Limb (tissue), 2 donors: ENCODE results near the gene MTMR1.

Source experiments
- DNase-seq, 2 donors: peaks; one replicate each; pipeline ENCODE4 v3.0.0-alpha.2; 2016; ENCODE audit errors: extremely low spot score in 2 of 2

MTMR1 gene

DNA sequence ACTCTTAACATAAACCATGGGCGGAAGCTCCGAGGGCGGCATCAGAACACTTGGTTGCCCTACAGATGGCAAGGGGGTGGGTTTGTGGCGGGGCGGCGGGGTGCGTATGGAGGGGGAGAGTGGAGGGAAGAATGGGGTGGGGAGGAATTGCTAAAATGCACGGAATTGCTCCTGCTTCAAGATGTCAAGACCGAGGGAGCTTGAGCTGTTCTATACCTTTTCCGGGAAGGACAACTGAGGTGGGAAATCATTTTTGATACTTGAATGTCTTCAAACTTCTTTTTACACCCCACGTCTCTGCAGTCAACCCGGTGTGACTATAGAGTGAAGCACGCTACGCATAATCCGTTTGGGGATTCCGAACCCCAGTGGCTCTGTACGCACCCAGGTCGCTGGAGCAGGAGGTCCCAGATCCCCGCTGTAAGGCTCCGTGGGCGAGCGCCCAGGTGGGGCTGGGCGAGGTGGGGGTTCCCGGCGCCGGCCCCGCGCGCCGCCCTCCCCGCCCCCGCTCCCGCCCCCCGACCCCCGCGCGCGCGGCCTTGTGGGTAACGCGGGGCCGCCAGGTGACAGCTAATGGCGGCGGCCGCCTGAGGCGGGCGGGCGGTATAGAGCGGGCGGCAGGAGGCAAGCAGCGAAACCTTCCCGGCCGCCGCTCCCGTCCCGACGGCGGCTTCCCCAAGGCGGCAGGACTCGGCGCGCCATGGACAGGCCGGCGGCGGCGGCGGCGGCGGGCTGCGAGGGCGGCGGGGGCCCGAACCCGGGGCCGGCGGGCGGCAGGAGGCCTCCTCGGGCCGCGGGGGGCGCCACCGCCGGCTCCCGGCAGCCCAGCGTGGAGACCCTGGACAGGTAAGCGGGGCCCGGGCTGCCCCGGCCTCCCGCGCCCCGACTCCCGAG lies at the start of gene MTMR1:
TSS of gene MTMR1 (plus strand) at position 566 of the 894 bp plus-strand sequence. CDS start at position 701, 135 bp downstream.
- peak; percentile 24 to 67 for DNase-seq

GRCh38 chrX:150643958-150644357 lies 49.2 kb upstream of the MTMR1 start:
- no peak for DNase-seq

DNA sequence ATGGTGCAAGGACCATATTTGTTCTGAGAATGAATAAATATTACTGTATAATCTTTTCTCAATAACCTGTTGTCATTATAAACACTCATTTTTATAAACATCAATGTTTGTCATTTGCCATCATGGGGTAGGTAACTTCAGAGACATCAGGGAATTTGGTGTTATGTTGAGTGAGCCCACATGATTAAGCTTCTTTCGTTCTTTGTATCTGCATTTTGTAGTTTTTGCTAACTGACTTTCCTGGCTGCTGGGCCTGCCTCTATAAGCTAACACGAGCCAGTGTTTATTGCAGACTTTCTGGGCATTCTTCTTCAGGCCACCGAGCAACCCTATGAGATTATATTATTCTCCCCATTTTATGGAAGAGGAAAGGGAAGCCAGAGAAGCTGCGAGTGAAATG lies 48.8 kb upstream of the MTMR1 start:
- no peak for DNase-seq

DNA sequence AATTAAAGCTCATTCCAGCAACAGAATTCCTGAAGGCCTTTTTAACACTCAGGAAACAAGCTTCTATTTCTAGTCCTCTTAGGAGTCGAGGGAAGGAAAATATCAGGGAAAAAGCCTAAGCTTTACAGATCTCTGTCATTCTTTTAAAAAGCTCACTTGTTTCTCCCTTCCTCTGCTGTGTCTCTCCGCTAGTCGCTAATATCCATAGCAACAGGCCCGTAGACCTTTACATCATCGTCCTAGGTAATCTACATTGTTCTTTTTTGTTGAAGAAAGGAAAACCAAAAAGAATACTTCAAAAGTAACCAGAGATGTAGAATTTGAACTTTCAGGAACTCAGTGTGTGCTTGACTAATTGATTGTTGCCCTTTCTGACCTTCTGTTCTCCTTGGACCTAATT lies 45.9 kb upstream of the MTMR1 start:
- no peak for DNase-seq

DNA sequence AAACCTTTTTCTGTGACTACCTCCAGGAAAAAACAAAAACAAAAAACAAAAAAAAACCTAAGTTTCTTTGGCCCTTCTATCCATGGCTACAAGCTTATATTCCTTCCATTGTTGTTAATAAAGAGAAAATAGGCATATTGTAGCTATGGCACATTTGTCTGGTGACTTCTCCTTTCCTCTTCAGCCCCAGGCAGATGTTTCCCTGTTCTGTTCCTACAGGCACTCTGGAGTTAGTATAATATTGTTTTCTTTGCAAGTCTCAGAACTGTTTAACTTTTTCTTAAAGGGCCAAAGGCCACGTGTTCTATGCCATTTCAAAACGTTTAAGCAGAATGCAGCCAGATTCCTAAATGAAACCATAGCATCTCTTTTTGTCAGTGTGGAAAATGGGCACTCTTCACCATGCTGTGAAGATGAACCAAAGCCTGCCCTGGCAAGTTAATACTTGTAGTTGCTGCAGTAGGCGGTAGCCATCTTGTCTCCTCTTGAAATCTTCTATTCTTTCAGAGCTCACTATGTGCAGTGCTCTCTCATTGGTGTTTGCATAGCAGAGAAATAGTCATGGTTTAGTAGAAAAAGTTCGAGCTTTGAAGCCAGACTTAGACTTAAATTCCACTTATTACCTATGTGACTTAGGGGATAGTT lies 44.8 kb upstream of the MTMR1 start:
- no peak for DNase-seq

- DNase-seq, result no peak
Measured at GRCh38 chrX:150649096-150649870, 43.9 kb upstream of the MTMR1 start.

GRCh38 chrX:150651906-150652305 lies 41.3 kb upstream of the MTMR1 start:
- no peak for DNase-seq

DNA sequence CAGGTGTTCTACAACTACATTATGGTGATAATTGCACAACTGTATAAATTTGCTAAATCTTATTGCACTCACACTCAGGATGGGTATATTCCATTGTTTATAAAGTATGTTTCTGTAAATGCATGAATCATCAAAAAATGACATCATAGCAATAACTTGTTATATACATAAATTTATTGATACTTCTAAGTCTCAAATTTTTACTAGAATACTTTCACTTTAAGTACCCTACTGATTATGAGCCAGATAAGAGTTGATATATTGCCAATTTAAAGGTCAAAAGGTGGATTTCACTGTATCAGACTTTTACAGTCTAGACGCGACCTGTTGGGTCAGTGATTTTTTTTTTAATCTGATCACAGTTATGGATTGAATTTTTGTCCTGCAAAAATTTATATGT lies 37.4 kb upstream of the MTMR1 start:
- DNase-seq, result no peak

DNA sequence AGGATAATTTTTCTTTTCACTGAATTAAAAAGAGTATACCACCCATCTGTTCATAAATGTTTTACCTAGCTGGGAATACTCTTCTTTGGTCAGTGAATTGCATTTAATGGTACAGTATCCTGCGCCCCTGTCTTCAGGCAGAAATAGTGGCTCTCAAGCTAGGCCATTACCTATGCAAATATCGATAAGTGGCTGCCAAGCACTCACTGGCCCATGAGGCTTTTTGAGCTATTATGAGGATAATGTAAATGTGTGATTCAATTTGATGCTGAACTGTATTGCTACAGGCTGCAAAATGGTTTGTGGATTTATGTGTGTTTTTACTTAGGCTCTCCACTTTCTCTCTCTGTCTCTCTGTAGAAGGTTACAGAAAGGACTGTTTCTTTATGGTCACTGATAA lies 30.1 kb upstream of the MTMR1 start:
- DNase-seq, result no peak

DNA sequence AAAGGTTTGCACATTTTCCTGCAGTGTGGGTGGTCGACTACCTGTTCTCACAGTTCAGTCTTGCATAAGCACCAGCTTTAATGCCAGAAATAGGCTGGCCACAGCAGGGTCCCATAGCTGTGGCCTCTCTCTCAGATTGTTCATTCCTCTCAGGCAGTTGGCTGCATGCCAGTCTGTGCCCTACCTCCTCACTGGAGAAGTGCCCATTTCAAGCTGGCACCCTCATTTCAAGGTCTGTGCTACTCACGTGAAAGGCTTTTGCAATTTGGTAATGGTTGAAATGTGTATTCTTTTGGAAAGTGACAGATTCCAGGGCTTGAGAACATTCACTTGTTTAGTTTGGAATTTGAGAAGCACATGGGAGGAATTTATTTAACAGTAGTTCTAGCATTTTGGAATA lies 28.9 kb upstream of the MTMR1 start:
- DNase-seq, result peak in 1 of 2 donors; percentile 37

- no peak for DNase-seq
Measured at GRCh38 chrX:150676221-150676620, 17.0 kb upstream of the MTMR1 start.

GRCh38 chrX:150680974-150681373 lies 12.2 kb upstream of the MTMR1 start:
- DNase-seq, result peak in 1 of 2 donors; percentile 30

- no peak for DNase-seq
Measured at GRCh38 chrX:150683112-150683511, 10.1 kb upstream of the MTMR1 start.

GRCh38 chrX:150683536-150684146 lies 9.6 kb upstream of the MTMR1 start:
- no peak for DNase-seq

DNA sequence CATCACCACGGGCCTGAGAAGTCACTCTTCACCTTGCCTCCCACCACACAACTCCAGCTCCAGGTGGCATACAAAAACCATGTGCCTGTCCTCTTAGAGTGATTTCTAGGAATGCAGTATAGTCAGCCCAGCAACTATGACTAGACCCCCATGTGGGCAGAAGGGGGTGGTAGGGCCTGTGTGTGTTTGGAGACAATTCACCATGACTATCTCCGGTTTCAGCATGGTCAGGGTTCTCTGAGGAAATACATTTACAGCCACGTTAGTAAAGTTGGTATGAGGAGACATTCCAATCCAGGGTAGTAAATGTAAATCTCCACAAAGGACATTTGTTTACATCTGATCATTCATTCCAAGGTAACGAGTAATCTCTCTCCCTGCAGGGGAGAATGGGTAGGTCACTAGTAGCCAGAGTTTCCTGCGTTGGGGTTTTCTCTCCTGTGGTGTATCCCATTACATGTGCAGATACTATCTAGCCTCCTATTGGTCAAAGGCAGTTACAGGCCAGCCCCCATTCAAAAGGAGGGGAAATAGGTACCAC lies 4.2 kb upstream of the MTMR1 start:
- DNase-seq, result no peak

DNA sequence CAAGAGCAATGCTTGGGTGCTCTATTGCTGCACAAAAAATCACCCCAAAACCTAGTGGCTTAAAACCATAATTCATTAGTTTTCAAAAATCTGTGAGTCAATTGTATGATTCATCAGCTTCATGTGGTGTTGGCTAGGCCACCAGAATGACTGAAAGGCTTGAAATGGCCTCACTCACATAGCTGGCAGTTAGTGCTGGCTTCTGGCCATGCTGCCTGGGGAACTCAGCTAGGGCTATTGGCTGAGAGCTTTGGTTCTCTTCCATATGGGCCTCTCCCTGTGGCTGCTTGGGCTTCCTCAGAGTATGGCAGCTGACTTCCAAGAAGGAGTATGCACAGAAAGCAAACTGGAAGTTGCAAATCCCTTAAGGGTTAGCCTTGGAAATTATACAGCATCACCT lies 3.1 kb upstream of the MTMR1 start:
- DNase-seq, result no peak

GRCh38 chrX:150692296-150692695 lies 900 bp upstream of the MTMR1 start:
- no peak for DNase-seq

- peak in 1 of 2 donors; percentile 62 for DNase-seq
Measured at GRCh38 chrX:150693725-150694574, 754 bp downstream of the MTMR1 start.

GRCh38 chrX:150694738-150695410 lies 1.7 kb downstream of the MTMR1 start:
- DNase-seq, result no peak

GRCh38 chrX:150696331-150696730 lies 3.1 kb downstream of the MTMR1 start:
- no peak for DNase-seq
